CD4-positive, CD25-positive, alpha-beta regulatory T cell (primary cell): ENCODE data around the gene FTSJ1. TPM values are rescaled to one million over a fixed set of nuclear protein-coding genes. Genes with fewer than 3 reads are reported as not detected.

Experiments
- ATAC-seq, 2 donors: fragments of 150-1000 bp; cut with Tn5 transposase; one replicate each; pipeline ENCODE4 v1.10.0; 2021; ENCODE audit warnings: low read depth in 2 of 2, moderate number of reproducible peaks in 2 of 2, moderate library complexity in 1 of 2
- DNase-seq, 3 donors: peaks; one replicate each; pipeline versions ENCODE4 v3.0.0 to v3.0.0-alpha.2; 2012 to 2022; ENCODE audit warnings: mixed read lengths in 1 of 3
- H3K27ac ChIP-seq: one replicate; pipeline ENCODE4 v1.7.0; 2013; ENCODE audit warnings: mild to moderate bottlenecking, low read length; ENCODE audit not compliant: insufficient read depth, poor library complexity, severe bottlenecking
- H3K27me3 ChIP-seq: one replicate; pipeline ENCODE4 v1.7.0; 2013; ENCODE audit warnings: low read length; ENCODE audit not compliant: control insufficient read depth, insufficient read depth
- H3K36me3 ChIP-seq: one replicate; pipeline ENCODE4 v1.7.0; 2013; ENCODE audit warnings: mild to moderate bottlenecking, low read length, moderate library complexity; ENCODE audit not compliant: control insufficient read depth, insufficient read depth
- H3K4me1 ChIP-seq: 2 replicates; pipeline ENCODE4 v1.7.0; 2013; ENCODE audit warnings: mild to moderate bottlenecking, low read length; ENCODE audit not compliant: insufficient read depth, control insufficient read depth, poor library complexity, severe bottlenecking
- H3K4me3 ChIP-seq: one replicate; pipeline ENCODE4 v1.7.0; 2013; ENCODE audit warnings: low read depth, mild to moderate bottlenecking, low read length, moderate library complexity
- H3K9me3 ChIP-seq, 2 experiments: 1 replicate in 1 of 2; 2 replicates in 1 of 2; pipeline ENCODE4 v1.7.0; 2013; ENCODE audit warnings: low read length in 2 of 2, mild to moderate bottlenecking in 1 of 2, moderate library complexity in 1 of 2; ENCODE audit not compliant: control insufficient read depth in 2 of 2
- H3K27ac Mint-ChIP-seq, 3 donors: one replicate each; pipeline ENCODE4 v1.8.0; 2020 to 2022; ENCODE audit warnings: mild to moderate bottlenecking in 3 of 3, mixed read lengths in 3 of 3, moderate library complexity in 2 of 3
- H3K27me3 Mint-ChIP-seq: one replicate; pipeline ENCODE4 v1.8.0; 2022; ENCODE audit warnings: mild to moderate bottlenecking, mixed read lengths
- H3K36me3 Mint-ChIP-seq: one replicate; pipeline ENCODE4 v1.8.0; 2020; ENCODE audit warnings: mixed read lengths
- H3K4me1 Mint-ChIP-seq, 4 donors: one replicate each; pipeline ENCODE4 v1.8.0; 2020 to 2022; ENCODE audit warnings: mixed read lengths in 4 of 4, mild to moderate bottlenecking in 1 of 4
- H3K4me3 Mint-ChIP-seq, 4 donors: one replicate each; pipeline ENCODE4 v1.8.0; 2020 to 2022; ENCODE audit warnings: mild to moderate bottlenecking in 4 of 4, mixed read lengths in 4 of 4, moderate library complexity in 3 of 4
- H3K9me3 Mint-ChIP-seq, 7 donors: one replicate each; pipeline ENCODE4 v1.8.0; 2020 to 2022; ENCODE audit warnings: mixed read lengths in 7 of 7, mild to moderate bottlenecking in 3 of 7, moderate library complexity in 2 of 7
- polyA plus RNA-seq, 4 donors: library from polyadenylated mRNA; unstranded; fragments of 300-500 nt; fragmentation: Illumina TruSeq; gene quantifications; one replicate each; pipeline ENCODE4 v1.2.3, GENCODE V29; 2021
- total RNA-seq: library from RNA; stranded (reverse); gene quantifications from one replicate; pipeline ENCODE4 v1.2.3, GENCODE V29; 2022

Gene FTSJ1
- total and polyA plus RNA-seq, 5 donors from 2014 or later: 57.9 to 73.1 (median 64.5) TPM

GRCh38 chrX:48512371-48512935 lies 36.5 kb downstream of the FTSJ1 start:
- Histone ChIP-seq H3K9me3 (no peaks in the 10 kb centered on the region), H3K4me1 (peaks cover 6% of the 10 kb centered on the region), H3K27me3 (no peaks in the 10 kb centered on the region), H3K36me3 (no peaks in the 10 kb centered on the region), H3K27ac (no peak overlapping the region), H3K4me3 (no peak overlapping the region)
- peak overlapping the region in 1 of 4 donors; percentile 23 for H3K4me3 Mint-ChIP-seq
- H3K9me3 Mint-ChIP-seq: no peaks in the 10 kb centered on the region
- H3K27ac Mint-ChIP-seq: no peak overlapping the region
- peaks cover 5 to 30% (median 13%) of the 10 kb centered on the region in 4 donors for H3K4me1 Mint-ChIP-seq
- DNase-seq (no peak), ATAC-seq (no peak)
- H3K27me3 Mint-ChIP-seq: no peaks in the 10 kb centered on the region
- peaks cover 13% of the 10 kb centered on the region for H3K36me3 Mint-ChIP-seq

- Mint-ChIP-seq H3K27ac (no peak overlapping the region), H3K4me3 (peak overlapping the region in 1 of 4 donors; percentile 40), H3K9me3 (no peaks in the 10 kb centered on the region), H3K27me3 (no peaks in the 10 kb centered on the region), H3K4me1 (peaks cover 5 to 25% (median 13%) of the 10 kb centered on the region in 4 donors), H3K36me3 (peaks cover 13% of the 10 kb centered on the region)
- DNase-seq: no peak
- Histone ChIP-seq H3K36me3 (no peaks in the 10 kb centered on the region), H3K4me3 (no peak overlapping the region), H3K4me1 (peaks cover 6% of the 10 kb centered on the region), H3K9me3 (no peaks in the 10 kb centered on the region), H3K27me3 (no peaks in the 10 kb centered on the region), H3K27ac (no peak overlapping the region)
- no peak for ATAC-seq
These were observed 37.7 kb downstream of the FTSJ1 start for GRCh38 chrX:48513670-48514069.

GRCh38 chrX:48514126-48514806 lies 38.3 kb downstream of the FTSJ1 start:
- ATAC-seq: no peak
- H3K36me3 Mint-ChIP-seq: peaks cover 13% of the 10 kb centered on the region
- no peak overlapping the region for H3K4me3 Mint-ChIP-seq

GRCh38 chrX:48514868-48515460 lies 39.0 kb downstream of the FTSJ1 start:
- ATAC-seq (no peak), DNase-seq (no peak)
- no peaks in the 10 kb centered on the region for H3K27me3 ChIP-seq
- H3K4me1 ChIP-seq: peaks cover 1% of the 10 kb centered on the region
- no peaks in the 10 kb centered on the region for H3K9me3 ChIP-seq
- H3K27ac ChIP-seq: no peak overlapping the region
- Mint-ChIP-seq H3K27ac (no peak overlapping the region), H3K27me3 (no peaks in the 10 kb centered on the region), H3K9me3 (no peaks in the 10 kb centered on the region), H3K4me1 (peaks cover 5 to 24% (median 9%) of the 10 kb centered on the region in 4 donors), H3K4me3 (no peak overlapping the region), H3K36me3 (peaks cover 13% of the 10 kb centered on the region)
- H3K36me3 ChIP-seq: no peaks in the 10 kb centered on the region
- H3K4me3 ChIP-seq: no peak overlapping the region

More at GRCh38 chrX:48514126-48514806, 38.3 kb downstream of the FTSJ1 start:
- no peaks in the 10 kb centered on the region for H3K9me3 ChIP-seq
- H3K27me3 Mint-ChIP-seq: no peaks in the 10 kb centered on the region
- H3K4me1 ChIP-seq: peaks cover 6% of the 10 kb centered on the region
- no peaks in the 10 kb centered on the region for H3K9me3 Mint-ChIP-seq
- H3K4me3 ChIP-seq: no peak overlapping the region
- H3K27ac Mint-ChIP-seq: no peak overlapping the region
- H3K36me3 ChIP-seq: no peaks in the 10 kb centered on the region
- H3K4me1 Mint-ChIP-seq: peaks cover 5 to 26% (median 13%) of the 10 kb centered on the region in 4 donors
- no peak for DNase-seq
- no peaks in the 10 kb centered on the region for H3K27me3 ChIP-seq
- no peak overlapping the region for H3K27ac ChIP-seq

GRCh38 chrX:48515842-48516241 lies 39.8 kb downstream of the FTSJ1 start:
- H3K27ac Mint-ChIP-seq: no peak overlapping the region
- H3K9me3 Mint-ChIP-seq: no peaks in the 10 kb centered on the region
- Histone ChIP-seq H3K36me3 (no peaks in the 10 kb centered on the region), H3K4me1 (peaks cover 6% of the 10 kb centered on the region), H3K9me3 (no peaks in the 10 kb centered on the region), H3K27me3 (no peaks in the 10 kb centered on the region), H3K27ac (no peak overlapping the region), H3K4me3 (no peak overlapping the region)
- no peak overlapping the region for H3K4me3 Mint-ChIP-seq
- H3K27me3 Mint-ChIP-seq: no peaks in the 10 kb centered on the region
- DNase-seq (no peak), ATAC-seq (no peak)
- peaks cover under 1 to 25% (median 10%) of the 10 kb centered on the region in 4 donors for H3K4me1 Mint-ChIP-seq
- peaks cover 10% of the 10 kb centered on the region for H3K36me3 Mint-ChIP-seq

GRCh38 chrX:48516285-48516684 lies 40.3 kb downstream of the FTSJ1 start:
- Histone ChIP-seq H3K27ac (no peak overlapping the region), H3K9me3 (no peaks in the 10 kb centered on the region), H3K27me3 (no peaks in the 10 kb centered on the region), H3K4me1 (peaks cover 9% of the 10 kb centered on the region), H3K4me3 (no peak overlapping the region), H3K36me3 (no peaks in the 10 kb centered on the region)
- H3K27ac Mint-ChIP-seq: no peak overlapping the region
- H3K36me3 Mint-ChIP-seq: peaks cover 9% of the 10 kb centered on the region
- no peaks in the 10 kb centered on the region for H3K9me3 Mint-ChIP-seq
- no peak overlapping the region for H3K4me3 Mint-ChIP-seq
- H3K4me1 Mint-ChIP-seq: peaks cover 0 to 28% (median 14%) of the 10 kb centered on the region in 4 donors
- ATAC-seq: no peak
- no peaks in the 10 kb centered on the region for H3K27me3 Mint-ChIP-seq
- DNase-seq: no peak

GRCh38 chrX:48516987-48517386 lies 41.0 kb downstream of the FTSJ1 start:
- H3K27me3 ChIP-seq: no peaks in the 10 kb centered on the region

More at GRCh38 chrX:48516987-48517386, 41.0 kb downstream of the FTSJ1 start:
- Mint-ChIP-seq H3K9me3 (no peaks in the 10 kb centered on the region), H3K27ac (no peak overlapping the region), H3K27me3 (no peaks in the 10 kb centered on the region), H3K36me3 (peaks cover 9% of the 10 kb centered on the region), H3K4me3 (no peak overlapping the region), H3K4me1 (peaks cover 0 to 30% (median 16%) of the 10 kb centered on the region in 4 donors)
- no peak for DNase-seq
- no peak for ATAC-seq
- Histone ChIP-seq H3K27ac (no peak overlapping the region), H3K36me3 (no peaks in the 10 kb centered on the region), H3K4me1 (peaks cover 9% of the 10 kb centered on the region), H3K4me3 (no peak overlapping the region), H3K9me3 (no peaks in the 10 kb centered on the region)
